Tibial artery (tissue), 4 donors: ENCODE data around the gene ATRNL1.

Source experiments
- DNase-seq, 2 donors: peaks; one replicate each; pipeline ENCODE4 v3.0.0-alpha.2; 2019
- H3K27ac ChIP-seq, 2 donors: fragments of 200-600 bp; sonication (generic) in 1 of 2; 1 replicate in 1 of 2; 2 replicates in 1 of 2; pipeline ENCODE4 v1.5.1; 2018 to 2019; ENCODE audit warnings: mild to moderate bottlenecking in 1 of 2
- H3K27me3 ChIP-seq, 2 donors: fragments of 200-600 bp; sonication (generic) in 1 of 2; one replicate each; pipeline versions ENCODE4 v1.5.1 to v1.6.0; 2016 to 2019
- H3K36me3 ChIP-seq, 3 donors: fragments of 200-600 bp; sonication (generic) in 2 of 3; one replicate each; pipeline ENCODE4 v1.5.1; 2016 to 2019; ENCODE audit warnings: mild to moderate bottlenecking in 2 of 3
- H3K4me1 ChIP-seq, 4 donors: fragments of 200-600 bp; sonication (generic) in 2 of 4; 1 replicate in 3 of 4; 2 replicates in 1 of 4; pipeline ENCODE4 v1.5.1; 2016 to 2019
- H3K4me3 ChIP-seq, 2 donors: fragments of 200-600 bp; sonication (generic) in 1 of 2; 1 replicate in 1 of 2; 2 replicates in 1 of 2; pipeline ENCODE4 v1.5.1; 2018 to 2019; ENCODE audit warnings: mild to moderate bottlenecking in 2 of 2
- H3K9me3 ChIP-seq, 3 donors: fragments of 200-600 bp; sonication (generic) in 1 of 3; one replicate each; pipeline ENCODE4 v1.5.1; 2016 to 2019
- CTCF ChIP-seq, 2 experiments: fragments of 200-600 bp in 1 of 2; fragments of 450-650 bp in 1 of 2; IDR thresholded peaks; one replicate each; pipeline ENCODE4 v1.5.1; 2017 to 2019; ENCODE audit warnings: antibody characterized with exemption in 2 of 2, mild to moderate bottlenecking in 1 of 2, moderate library complexity in 1 of 2
- intact Hi-C: fragments of 100-400 bp; cut with DNase I; formaldehyde crosslinking; loops from one replicate; pipeline ENCODE4 v1.15.0; 2023; ENCODE audit warnings: low total_unique reads

Gene ATRNL1

GRCh38 chr10:115944538-115944937 is 851.4 kb downstream of the ATRNL1 start:
- Histone ChIP-seq H3K36me3 (no peaks in the 10 kb centered on the region), H3K27ac (no peak overlapping the region), H3K4me3 (no peak overlapping the region), H3K9me3 (no peaks in the 10 kb centered on the region), H3K4me1 (peaks cover 0 to 15% (median 0%) of the 10 kb centered on the region in 4 donors), H3K27me3 (no peaks in the 10 kb centered on the region)
- DNase-seq = no peak
- no peak for TF ChIP-seq CTCF (IDR thresholded peaks at IDR 0.05)
- intact Hi-C loops = no loop called here

- H3K27me3 ChIP-seq = no peaks in the 10 kb centered on the region
- no peaks in the 10 kb centered on the region for H3K9me3 ChIP-seq
- no peak for DNase-seq
- H3K27ac ChIP-seq = no peak overlapping the region
- no peak for TF ChIP-seq CTCF (IDR thresholded peaks at IDR 0.05)
- no peak overlapping the region for H3K4me3 ChIP-seq
- peaks cover 0 to 26% (median 6%) of the 10 kb centered on the region in 4 donors for H3K4me1 ChIP-seq
- H3K36me3 ChIP-seq = no peaks in the 10 kb centered on the region
- intact Hi-C loops = no loop called here
These were observed 852.7 kb downstream of the ATRNL1 start for GRCh38 chr10:115945701-115946445.

GRCh38 chr10:115947104-115947503 is 853.9 kb downstream of the ATRNL1 start:
- no peaks in the 10 kb centered on the region for H3K36me3 ChIP-seq
- intact Hi-C loops = no loop called here

GRCh38 chr10:115948465-115948864 is 855.3 kb downstream of the ATRNL1 start:
- Histone ChIP-seq H3K4me3 (no peak overlapping the region), H3K27ac (no peak overlapping the region), H3K9me3 (no peaks in the 10 kb centered on the region), H3K27me3 (no peaks in the 10 kb centered on the region), H3K36me3 (no peaks in the 10 kb centered on the region), H3K4me1 (peaks cover 0 to 30% (median 15%) of the 10 kb centered on the region in 4 donors)
- intact Hi-C loops = no loop called here
- TF ChIP-seq CTCF (IDR thresholded peaks at IDR 0.05) = no peak
- no peak for DNase-seq

More at GRCh38 chr10:115947104-115947503, 853.9 kb downstream of the ATRNL1 start:
- Histone ChIP-seq H3K27ac (no peak overlapping the region), H3K4me3 (no peak overlapping the region), H3K4me1 (peaks cover 0 to 30% (median 15%) of the 10 kb centered on the region in 4 donors), H3K27me3 (no peaks in the 10 kb centered on the region), H3K9me3 (no peaks in the 10 kb centered on the region)
- TF ChIP-seq CTCF (IDR thresholded peaks at IDR 0.05) = no peak
- no peak for DNase-seq

GRCh38 chr10:115949282-115949844 is 856.2 kb downstream of the ATRNL1 start:
- no peak for DNase-seq
- no peaks in the 10 kb centered on the region for H3K27me3 ChIP-seq
- no peak overlapping the region for H3K4me3 ChIP-seq
- H3K36me3 ChIP-seq = no peaks in the 10 kb centered on the region
- peaks cover 0 to 30% (median 15%) of the 10 kb centered on the region in 4 donors for H3K4me1 ChIP-seq
- intact Hi-C loops = no loop called here
- no peaks in the 10 kb centered on the region for H3K9me3 ChIP-seq
- TF ChIP-seq CTCF (IDR thresholded peaks at IDR 0.05) = no peak
- peak overlapping the region in 1 of 2 donors; percentile 37 for H3K27ac ChIP-seq
